ENCODE data around the gene TUFM. TPM values are rescaled to one million over a fixed set of nuclear protein-coding genes. Genes with fewer than 3 reads are reported as not detected.
"Not testable (repeated sequence)": the region's sequence is repeated elsewhere in the genome, so short reads cannot be mapped to it uniquely, and the experiment has no call there.

The TUFM gene
- total RNA-seq, 5 donors from 2014 or later (not counting 1 experiment from before 2014, with no cell fraction given), result 90.2 to 131 (median 105) TPM

- H3K36me3 Mint-ChIP-seq, result no peaks in the 10 kb centered on the region
- CTCF ChIA-PET, result no interaction called here
- Histone ChIP-seq H3K27me3 (replicated peaks in 1 of 2; ENCODE audit: control insufficient read depth in 2 of 2, extremely low read depth in 1 of 2, insufficient read depth in 2 of 2, low read length in 1 of 2) (peaks cover 0 to 11% of the 10 kb centered on the region in 2 experiments), H3K27ac (ENCODE audit: low read length) (no peak overlapping the region), H3K36me3 (ENCODE audit: control insufficient read depth in 2 of 2, extremely low read depth in 1 of 2, insufficient read depth in 1 of 2, low read length in 1 of 2) (no peaks in the 10 kb centered on the region), H3K4me1 (ENCODE audit: control insufficient read depth in 1 of 2, extremely low read depth in 1 of 2, insufficient read depth in 2 of 2, low read length in 2 of 2) (peaks cover 2 to 15% of the 10 kb centered on the region in 2 experiments), H3K9me3 (no peaks in the 10 kb centered on the region), H3K4me3 (ENCODE audit: control insufficient read depth in 1 of 2, extremely low read depth in 1 of 2, low read length in 1 of 2) (no peak overlapping the region)
- H3K27me3 Mint-ChIP-seq, result peaks cover 7% of the 10 kb centered on the region in 2 donors
- 92% methylated on average over 4 of the region's 6 CpGs for WGBS (ENCODE audit: insufficient coverage)
- H3K4me3 Mint-ChIP-seq, result no peak overlapping the region
- DNase-seq (no peak), ATAC-seq (replicated peaks in 1 of 4) (no peak)
- H3K27ac Mint-ChIP-seq, result no peak overlapping the region
- no peaks in the 10 kb centered on the region for H3K9me3 Mint-ChIP-seq
- POLR2A ChIA-PET, result no interaction called here
- H3K4me1 Mint-ChIP-seq, result peaks cover 5 to 12% (median 6%) of the 10 kb centered on the region in 3 donors
Observed at GRCh38 chr16:28884045-28884444, 37.9 kb upstream of the TUFM start.

- Mint-ChIP-seq H3K4me1 (peaks cover 5 to 16% (median 6%) of the 10 kb centered on the region in 3 donors), H3K4me3 (no peak overlapping the region), H3K27me3 (peaks cover 7% of the 10 kb centered on the region in 2 donors), H3K9me3 (no peaks in the 10 kb centered on the region), H3K36me3 (no peaks in the 10 kb centered on the region), H3K27ac (no peak overlapping the region)
- Histone ChIP-seq H3K27ac (ENCODE audit: low read length) (no peak overlapping the region), H3K27me3 (replicated peaks in 1 of 2; ENCODE audit: control insufficient read depth in 2 of 2, extremely low read depth in 1 of 2, insufficient read depth in 2 of 2, low read length in 1 of 2) (peaks cover 0 to 11% of the 10 kb centered on the region in 2 experiments), H3K36me3 (ENCODE audit: control insufficient read depth in 2 of 2, extremely low read depth in 1 of 2, insufficient read depth in 1 of 2, low read length in 1 of 2) (no peaks in the 10 kb centered on the region), H3K4me1 (ENCODE audit: control insufficient read depth in 1 of 2, extremely low read depth in 1 of 2, insufficient read depth in 2 of 2, low read length in 2 of 2) (peaks cover 2 to 20% of the 10 kb centered on the region in 2 experiments), H3K4me3 (ENCODE audit: control insufficient read depth in 1 of 2, extremely low read depth in 1 of 2, low read length in 1 of 2) (no peak overlapping the region), H3K9me3 (no peaks in the 10 kb centered on the region)
- ATAC-seq (replicated peaks in 1 of 4) (no peak), DNase-seq (no peak)
- ChIA-PET CTCF (no interaction called here), POLR2A (no interaction called here)
- WGBS (ENCODE audit: insufficient coverage), result 84% methylated on average over 17 of the region's 25 CpGs
Observed at GRCh38 chr16:28883221-28883996, 37.3 kb upstream of the TUFM start.

GRCh38 chr16:28882551-28883160 lies 36.5 kb upstream of the TUFM start:
- Mint-ChIP-seq H3K4me3 (no peak overlapping the region), H3K27ac (no peak overlapping the region), H3K27me3 (peaks cover 7% of the 10 kb centered on the region in 2 donors), H3K36me3 (no peaks in the 10 kb centered on the region), H3K4me1 (peaks cover 5 to 16% (median 6%) of the 10 kb centered on the region in 3 donors), H3K9me3 (no peaks in the 10 kb centered on the region)
- H3K27me3 ChIP-seq (replicated peaks in 1 of 2; ENCODE audit: control insufficient read depth in 2 of 2, extremely low read depth in 1 of 2, insufficient read depth in 2 of 2, low read length in 1 of 2), result peaks cover 0 to 13% of the 10 kb centered on the region in 2 experiments
- DNase-seq (no peak), ATAC-seq (replicated peaks in 1 of 4) (no peak)
- H3K4me3 ChIP-seq (ENCODE audit: control insufficient read depth in 1 of 2, extremely low read depth in 1 of 2, low read length in 1 of 2), result no peak overlapping the region
- ChIA-PET POLR2A (no interaction called here), CTCF (no interaction called here)
- H3K27ac ChIP-seq (ENCODE audit: low read length), result no peak overlapping the region
- H3K4me1 ChIP-seq (ENCODE audit: control insufficient read depth in 1 of 2, extremely low read depth in 1 of 2, insufficient read depth in 2 of 2, low read length in 2 of 2), result peaks cover 2 to 20% of the 10 kb centered on the region in 2 experiments
- 79% methylated on average over 17 of the region's 24 CpGs for WGBS (ENCODE audit: insufficient coverage)
- no peaks in the 10 kb centered on the region for H3K9me3 ChIP-seq
- no peaks in the 10 kb centered on the region for H3K36me3 ChIP-seq (ENCODE audit: control insufficient read depth in 2 of 2, extremely low read depth in 1 of 2, insufficient read depth in 1 of 2, low read length in 1 of 2)

- H3K36me3 ChIP-seq (ENCODE audit: control insufficient read depth in 2 of 2, extremely low read depth in 1 of 2, insufficient read depth in 1 of 2, low read length in 1 of 2); H3K27me3 Mint-ChIP-seq; ATAC-seq (replicated peaks in 1 of 4); H3K27ac ChIP-seq (ENCODE audit: low read length); DNase-seq; POLR2A ChIA-PET; H3K9me3 Mint-ChIP-seq; H3K4me3 ChIP-seq (ENCODE audit: control insufficient read depth in 1 of 2, extremely low read depth in 1 of 2, low read length in 1 of 2); CTCF ChIA-PET; H3K36me3 Mint-ChIP-seq; H3K27ac Mint-ChIP-seq; H3K9me3 ChIP-seq: not testable (repeated sequence)
- Histone ChIP-seq H3K27me3 (replicated peaks in 1 of 2; ENCODE audit: control insufficient read depth in 2 of 2, extremely low read depth in 1 of 2, insufficient read depth in 2 of 2, low read length in 1 of 2) (peaks cover 0 to 13% of the 10 kb centered on the region in 2 experiments), H3K4me1 (ENCODE audit: control insufficient read depth in 1 of 2, extremely low read depth in 1 of 2, insufficient read depth in 2 of 2, low read length in 2 of 2) (peaks cover 2 to 20% of the 10 kb centered on the region in 2 experiments)
- Mint-ChIP-seq H3K4me1 (peaks cover 5 to 16% (median 6%) of the 10 kb centered on the region in 3 donors), H3K4me3 (peak overlapping the region; percentile 75 to 87 (median 85))
- 100% methylated on average over 1 of the region's 4 CpGs for WGBS (ENCODE audit: insufficient coverage)
Observed at GRCh38 chr16:28881565-28881964, 35.4 kb upstream of the TUFM start.

GRCh38 chr16:28880955-28881354 lies 34.8 kb upstream of the TUFM start:
- Histone ChIP-seq H3K27ac (ENCODE audit: low read length) (no peak overlapping the region), H3K4me3 (ENCODE audit: control insufficient read depth in 1 of 2, extremely low read depth in 1 of 2, low read length in 1 of 2) (no peak overlapping the region), H3K4me1 (ENCODE audit: control insufficient read depth in 1 of 2, extremely low read depth in 1 of 2, insufficient read depth in 2 of 2, low read length in 2 of 2) (peaks cover 2 to 20% of the 10 kb centered on the region in 2 experiments), H3K36me3 (ENCODE audit: control insufficient read depth in 2 of 2, extremely low read depth in 1 of 2, insufficient read depth in 1 of 2, low read length in 1 of 2) (no peaks in the 10 kb centered on the region), H3K27me3 (replicated peaks in 1 of 2; ENCODE audit: control insufficient read depth in 2 of 2, extremely low read depth in 1 of 2, insufficient read depth in 2 of 2, low read length in 1 of 2) (peaks cover 0 to 13% of the 10 kb centered on the region in 2 experiments), H3K9me3 (no peaks in the 10 kb centered on the region)
- Mint-ChIP-seq H3K4me3 (peak overlapping the region; percentile 75 to 87 (median 85)), H3K4me1 (peaks cover 5 to 16% (median 6%) of the 10 kb centered on the region in 3 donors), H3K36me3 (no peaks in the 10 kb centered on the region), H3K9me3 (no peaks in the 10 kb centered on the region), H3K27ac (no peak overlapping the region), H3K27me3 (peaks cover 7% of the 10 kb centered on the region in 2 donors)
- ATAC-seq (replicated peaks in 1 of 4) (no peak), DNase-seq (no peak)
- POLR2A ChIA-PET, result no interaction called here
- WGBS (ENCODE audit: insufficient coverage), result no CpG with 5 or more reads among the region's 4 CpGs
- CTCF ChIA-PET, result interaction anchor here in 1 of 2 donors (0.6 kb wide), 1 partner anchor 132 kb away, joined by 5 read pairs; no protein-coding TSS in a partner anchor

- ATAC-seq (replicated peaks in 1 of 4) (no peak), DNase-seq (no peak)
- Histone ChIP-seq H3K27ac (ENCODE audit: low read length) (no peak overlapping the region), H3K9me3 (no peaks in the 10 kb centered on the region), H3K4me3 (ENCODE audit: control insufficient read depth in 1 of 2, extremely low read depth in 1 of 2, low read length in 1 of 2) (peak overlapping the region; percentile 78 to 94), H3K27me3 (replicated peaks in 1 of 2; ENCODE audit: control insufficient read depth in 2 of 2, extremely low read depth in 1 of 2, insufficient read depth in 2 of 2, low read length in 1 of 2) (peaks cover 0 to 13% of the 10 kb centered on the region in 2 experiments), H3K4me1 (ENCODE audit: control insufficient read depth in 1 of 2, extremely low read depth in 1 of 2, insufficient read depth in 2 of 2, low read length in 2 of 2) (peaks cover 2 to 20% of the 10 kb centered on the region in 2 experiments), H3K36me3 (ENCODE audit: control insufficient read depth in 2 of 2, extremely low read depth in 1 of 2, insufficient read depth in 1 of 2, low read length in 1 of 2) (no peaks in the 10 kb centered on the region)
- CTCF ChIA-PET, result interaction anchor here in 1 of 2 donors (0.6 to 1.5 kb wide), 2 partner anchors 65 to 133 kb away, joined by 4 to 5 read pairs; no protein-coding TSS in a partner anchor
- H3K9me3 Mint-ChIP-seq, result no peaks in the 10 kb centered on the region
- H3K27me3 Mint-ChIP-seq, result peaks cover 7% of the 10 kb centered on the region in 2 donors
- POLR2A ChIA-PET, result interaction anchor here in 1 of 2 donors (0.6 kb wide), 1 partner anchor 62 kb away, joined by 5 read pairs; no protein-coding TSS in a partner anchor
- H3K4me3 Mint-ChIP-seq, result peak overlapping the region; percentile 75 to 87 (median 85)
- no peaks in the 10 kb centered on the region for H3K36me3 Mint-ChIP-seq
- H3K4me1 Mint-ChIP-seq, result peaks cover 5 to 16% (median 6%) of the 10 kb centered on the region in 3 donors
- H3K27ac Mint-ChIP-seq, result no peak overlapping the region
- 51% methylated on average over 11 of the region's 11 CpGs for WGBS (ENCODE audit: insufficient coverage)
Observed at GRCh38 chr16:28880589-28880915, 34.4 kb upstream of the TUFM start.

Data from T-cell (primary cell).